ENCODE results near the gene ADSS1.
A peak's percentile ranks its signal among the peaks of the same experiment; 100 is the strongest.

The ADSS1 gene

GRCh38 chr14:104784846-104785707, 61.0 kb downstream of the ADSS1 start:
- no peak for DNase-seq

- no peak for DNase-seq
Measured at GRCh38 chr14:104785708-104786080, 61.7 kb downstream of the ADSS1 start.

- DNase-seq, result no peak
Measured at GRCh38 chr14:104786091-104786586, 62.1 kb downstream of the ADSS1 start.

GRCh38 chr14:104786726-104787675, 63.0 kb downstream of the ADSS1 start:
- no peak for DNase-seq

GRCh38 chr14:104787736-104788135, 63.7 kb downstream of the ADSS1 start:
- DNase-seq, result no peak

- no peak for DNase-seq
Measured at GRCh38 chr14:104788161-104788818, 64.3 kb downstream of the ADSS1 start.

- no peak for DNase-seq
Measured at GRCh38 chr14:104788873-104789663, 65.0 kb downstream of the ADSS1 start.

GRCh38 chr14:104789752-104790743, 66.0 kb downstream of the ADSS1 start:
- DNase-seq, result no peak

- no peak for DNase-seq
Measured at GRCh38 chr14:104791425-104791824, 67.4 kb downstream of the ADSS1 start.

GRCh38 chr14:104792101-104792884, 68.3 kb downstream of the ADSS1 start:
- DNase-seq, result no peak

- no peak for DNase-seq
Measured at GRCh38 chr14:104792945-104793702, 69.1 kb downstream of the ADSS1 start.

- no peak for DNase-seq
Measured at GRCh38 chr14:104793703-104793959, 69.6 kb downstream of the ADSS1 start.

- DNase-seq, result peak in 1 of 2 donors; percentile 74
Measured at GRCh38 chr14:104794099-104794498, 70.1 kb downstream of the ADSS1 start.

- DNase-seq, result no peak
Measured at GRCh38 chr14:104794631-104794992, 70.6 kb downstream of the ADSS1 start.

GRCh38 chr14:104794993-104795780, 71.2 kb downstream of the ADSS1 start, which contains the start of gene AKT1:
TSS of gene AKT1 (minus strand) at chr14:104795748. CDS start at chr14:104792643, 3,105 bp downstream.
- peak in 1 of 2 donors; percentile 38 for DNase-seq

GRCh38 chr14:104795781-104796686, 72.0 kb downstream of the ADSS1 start:
- DNase-seq, result peak; percentile 60 to 74

- no peak for DNase-seq
Measured at GRCh38 chr14:104796687-104797081, 72.7 kb downstream of the ADSS1 start.
